Ovary (tissue), 9 donors: ENCODE measurements around the gene FAR2. TPM values are rescaled to one million over a fixed set of nuclear protein-coding genes. Genes with fewer than 3 reads are reported as not detected.

Experiments used
- DNase-seq, 5 donors: peaks; one replicate each; pipeline ENCODE4 v3.0.0-alpha.2; 2019 to 2020
- H3K27ac ChIP-seq, 2 donors: fragments of 200-600 bp; one replicate each; pipeline versions ENCODE4 v1.5.1 to v1.8.0; 2019 to 2022
- H3K27me3 ChIP-seq: fragments of 200-600 bp; one replicate; pipeline ENCODE4 v1.8.0; 2022
- H3K36me3 ChIP-seq: fragments of 200-600 bp; sonication (generic); one replicate; pipeline ENCODE4 v1.5.1; 2019
- H3K4me1 ChIP-seq: one replicate; pipeline ENCODE4 v1.8.1; 2013; ENCODE audit warnings: mild to moderate bottlenecking, moderate library complexity; ENCODE audit not compliant: insufficient read depth
- H3K4me3 ChIP-seq: fragments of 200-600 bp; sonication (generic); one replicate; pipeline ENCODE4 v1.5.1; 2017
- H3K9me3 ChIP-seq, 2 donors: fragments of 200-600 bp in 1 of 2; sonication (generic) in 1 of 2; one replicate each; pipeline versions ENCODE4 v1.5.1 to v1.8.1; 2013 to 2019; ENCODE audit warnings: mild to moderate bottlenecking in 1 of 2, moderate library complexity in 1 of 2
- EP300 ChIP-seq: sonication (generic); formaldehyde crosslinking; IDR thresholded peaks from one replicate; pipeline ENCODE4 v1.6.1; 2017; ENCODE audit warnings: antibody characterized with exemption
- POLR2A ChIP-seq: fragments of 450-650 bp; IDR thresholded peaks from one replicate; pipeline ENCODE4 v1.6.1; 2017; ENCODE audit warnings: antibody characterized with exemption, mild to moderate bottlenecking, moderate library complexity
- WGBS, 3 donors: extraction: QIAGEN DNeasy Blood & Tissue Kit in 1 of 3; methylation state at CpG; one replicate each; pipeline versions ENCODE4 v1.1.5 to v1.1.7; 2013 to 2017; 5-methylcytosine and 5-hydroxymethylcytosine counted together
- intact Hi-C, 4 donors: fragments of 100-400 bp; cut with DNase I; formaldehyde crosslinking; loops; one replicate each; pipeline versions ENCODE4 v1.11.0 to v1.15.1; 2022 to 2023
- polyA plus RNA-seq, 2 donors: library from polyadenylated mRNA; stranded (reverse); fragments of 200-250 nt in 1 of 2; fragments of 350-450 nt in 1 of 2; fragmentation: Illumina TruSeq in 1 of 2; extraction: RNeasy Lipid Tissue Mini Kit (QIAGEN cat#74804) in 1 of 2; gene quantifications; one replicate each; pipeline ENCODE4 v1.2.3, GENCODE V29; 2013 to 2014
- total RNA-seq, 7 donors: library from RNA; depleted of rRNA in 2 of 7; stranded (reverse); fragments of >200 nt in 2 of 7; fragmentation: NEBNext Ultra II Directional in 3 of 7; extraction: Animal tissue kit (Norgen Biotek cat#: 25700) in 3 of 7; gene quantifications; one replicate each; pipeline versions ENCODE4 v1.1.0 to v1.2.4, GENCODE V29; 2016 to 2023
- TF ChIP-seq, protein P1 (sequence below), 3 donors: fragments of 450-650 bp in 2 of 3; fragments of 200-600 bp in 1 of 3; IDR thresholded peaks; one replicate each; pipeline versions ENCODE4 v1.5.1 to v1.8.0; 2016 to 2022; ENCODE audit warnings: antibody characterized with exemption in 3 of 3, mild to moderate bottlenecking in 1 of 3
- donor health status: DM: no; HTN: no; CAD: no; lungs with moderate emphysema.
- donor health status: DM: no; HTN: no; CAD: no.
- donor health status: Bipolar disorder and iron deficiency.
- donor health status: DM: yes; HTN: yes; CAD: no.
- donor health status: DM: no; HTN: no; CAD: no.
- donor health status: DM: yes; HTN: yes; CAD: no.

The FAR2 gene
- total and polyA plus RNA-seq, 9 donors: 0.41 to 5.3 (median 1.5) TPM

DNA sequence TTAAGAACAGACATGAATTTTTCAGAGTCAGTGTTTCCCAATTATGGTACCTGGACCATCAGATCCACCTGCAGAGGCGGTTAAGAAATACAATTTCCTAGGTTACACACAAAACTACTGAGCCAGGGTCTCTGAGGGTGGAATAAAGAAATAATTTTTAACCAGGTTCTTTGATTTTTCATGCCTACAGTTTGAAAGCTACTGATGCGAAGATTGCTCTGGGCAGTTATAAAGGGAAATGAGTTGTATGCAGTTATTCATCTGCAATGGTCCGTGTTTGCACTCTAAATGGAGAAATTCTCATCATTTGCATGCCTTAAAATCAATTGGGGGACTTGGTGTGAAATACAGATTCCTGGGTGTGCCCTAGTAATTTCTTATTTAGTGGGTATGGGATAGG is 142.1 kb downstream of the FAR2 start:
- intact Hi-C loops: no loop called here
- Histone ChIP-seq H3K4me3 (no peak overlapping the region), H3K27ac (no peak overlapping the region), H3K4me1 (no peaks in the 10 kb centered on the region), H3K9me3 (no peaks in the 10 kb centered on the region), H3K36me3 (no peaks in the 10 kb centered on the region), H3K27me3 (no peaks in the 10 kb centered on the region)
- 93 to 97% (median 95%) methylated on average over 3 of the region's 3 CpGs for WGBS, 3 donors
- TF ChIP-seq EP300 (no peak), POLR2A (no peak)
- TF ChIP-seq, protein P1, sequence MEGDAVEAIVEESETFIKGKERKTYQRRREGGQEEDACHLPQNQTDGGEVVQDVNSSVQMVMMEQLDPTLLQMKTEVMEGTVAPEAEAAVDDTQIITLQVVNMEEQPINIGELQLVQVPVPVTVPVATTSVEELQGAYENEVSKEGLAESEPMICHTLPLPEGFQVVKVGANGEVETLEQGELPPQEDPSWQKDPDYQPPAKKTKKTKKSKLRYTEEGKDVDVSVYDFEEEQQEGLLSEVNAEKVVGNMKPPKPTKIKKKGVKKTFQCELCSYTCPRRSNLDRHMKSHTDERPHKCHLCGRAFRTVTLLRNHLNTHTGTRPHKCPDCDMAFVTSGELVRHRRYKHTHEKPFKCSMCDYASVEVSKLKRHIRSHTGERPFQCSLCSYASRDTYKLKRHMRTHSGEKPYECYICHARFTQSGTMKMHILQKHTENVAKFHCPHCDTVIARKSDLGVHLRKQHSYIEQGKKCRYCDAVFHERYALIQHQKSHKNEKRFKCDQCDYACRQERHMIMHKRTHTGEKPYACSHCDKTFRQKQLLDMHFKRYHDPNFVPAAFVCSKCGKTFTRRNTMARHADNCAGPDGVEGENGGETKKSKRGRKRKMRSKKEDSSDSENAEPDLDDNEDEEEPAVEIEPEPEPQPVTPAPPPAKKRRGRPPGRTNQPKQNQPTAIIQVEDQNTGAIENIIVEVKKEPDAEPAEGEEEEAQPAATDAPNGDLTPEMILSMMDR (IDR thresholded peaks at IDR 0.05): no peak
- DNase-seq: no peak

DNA sequence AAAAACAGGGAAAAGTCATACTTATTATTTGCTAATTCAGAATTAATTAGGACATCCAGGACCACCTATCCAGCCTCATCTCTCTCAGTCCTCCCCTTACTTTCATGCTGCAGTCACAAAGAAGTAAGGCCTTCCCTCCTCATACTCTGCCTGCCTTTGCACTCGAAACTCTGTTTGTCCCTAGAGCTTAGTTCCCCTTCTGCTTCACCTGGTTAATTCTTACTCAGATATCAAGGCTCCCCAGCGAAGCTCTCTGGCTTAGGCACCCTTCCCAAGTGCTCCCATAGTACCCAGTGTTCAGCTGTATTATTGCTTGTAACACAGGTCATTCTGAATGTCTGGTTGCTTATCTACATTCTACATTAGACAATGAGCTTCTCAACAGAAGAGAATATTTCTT is 150.6 kb downstream of the FAR2 start:
- Histone ChIP-seq H3K4me1 (no peaks in the 10 kb centered on the region), H3K27me3 (no peaks in the 10 kb centered on the region), H3K27ac (no peak overlapping the region), H3K4me3 (no peak overlapping the region), H3K9me3 (no peaks in the 10 kb centered on the region), H3K36me3 (no peaks in the 10 kb centered on the region)
- DNase-seq: no peak
- intact Hi-C loops: no loop called here
- 70 to 86% (median 81%) methylated on average over 2 of the region's 2 CpGs for WGBS, 3 donors
- TF ChIP-seq EP300 (no peak), POLR2A (no peak)
- TF ChIP-seq, protein P1 (IDR thresholded peaks at IDR 0.05): no peak

DNA sequence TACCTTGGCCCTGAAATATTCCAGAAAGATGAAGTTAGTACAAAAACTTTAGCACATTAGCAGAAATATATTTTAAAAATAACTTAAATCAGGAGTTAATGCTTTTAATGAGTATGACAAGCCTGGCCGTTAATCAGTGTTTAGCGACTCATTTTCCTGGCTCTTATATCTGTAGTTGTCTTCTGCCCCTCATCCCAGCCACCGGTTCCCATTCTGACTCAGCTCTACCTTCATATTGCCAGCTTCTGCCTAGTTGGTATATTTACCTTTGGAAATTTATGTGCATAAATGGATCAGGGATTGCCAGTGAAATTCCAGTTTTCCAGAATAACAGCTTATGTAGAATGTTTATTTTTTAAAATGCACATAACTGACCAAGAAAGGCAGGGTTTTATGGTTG is 152.0 kb downstream of the FAR2 start:
- no peak for TF ChIP-seq POLR2A
- DNase-seq: no peak
- 68 to 74% (median 69%) methylated on average over 3 of the region's 3 CpGs for WGBS, 3 donors
- H3K27me3 ChIP-seq: no peaks in the 10 kb centered on the region
- no peak overlapping the region for H3K27ac ChIP-seq
- intact Hi-C loops: no loop called here
- no peaks in the 10 kb centered on the region for H3K36me3 ChIP-seq
- no peak overlapping the region for H3K4me3 ChIP-seq
- no peaks in the 10 kb centered on the region for H3K9me3 ChIP-seq
- H3K4me1 ChIP-seq: no peaks in the 10 kb centered on the region

GRCh38 chr12:29304388-29304787 is 155.3 kb downstream of the FAR2 start:
- H3K4me3 ChIP-seq: no peak overlapping the region
- intact Hi-C loops: no loop called here
- H3K27ac ChIP-seq: no peak overlapping the region
- H3K36me3 ChIP-seq: no peaks in the 10 kb centered on the region
- TF ChIP-seq EP300: no peak
- no peak for TF ChIP-seq POLR2A
- TF ChIP-seq, protein P1 (IDR thresholded peaks at IDR 0.05): no peak
- no peaks in the 10 kb centered on the region for H3K4me1 ChIP-seq
- H3K27me3 ChIP-seq: no peaks in the 10 kb centered on the region
- no peak for DNase-seq
- H3K9me3 ChIP-seq: no peaks in the 10 kb centered on the region

- Histone ChIP-seq H3K27ac (no peak overlapping the region), H3K9me3 (no peaks in the 10 kb centered on the region), H3K27me3 (no peaks in the 10 kb centered on the region), H3K36me3 (no peaks in the 10 kb centered on the region), H3K4me3 (no peak overlapping the region), H3K4me1 (no peaks in the 10 kb centered on the region)
- no peak for TF ChIP-seq EP300
- TF ChIP-seq POLR2A: no peak
- TF ChIP-seq, protein P1 (IDR thresholded peaks at IDR 0.05): no peak
- 92 to 94% (median 93%) methylated on average over 2 of the region's 2 CpGs for WGBS, 3 donors
- intact Hi-C loops: no loop called here
- no peak for DNase-seq
Measured at GRCh38 chr12:29306266-29306665, 157.2 kb downstream of the FAR2 start.
